Mesenchymal stem cell (in vitro differentiated cells and primary cell): Measurements from ENCODE around the gene ID3.
A peak's percentile ranks its signal among the peaks of the same experiment; 100 is the strongest.

Experiments
- DNase-seq: peaks from one replicate; pipeline ENCODE4 v3.0.0-alpha.2; 2013
- H2AFZ ChIP-seq: one replicate; pipeline ENCODE4 v1.6.1; 2013; ENCODE audit warnings: low read depth, mild to moderate bottlenecking, control low read depth, inconsistent platforms, low read length, moderate library complexity
- H2AK5ac ChIP-seq: 2 replicates; pipeline ENCODE4 v1.6.1; 2013; ENCODE audit warnings: low read length, moderate library complexity, mild to moderate bottlenecking, inconsistent platforms; ENCODE audit not compliant: severe bottlenecking
- H2BK120ac ChIP-seq: one replicate; pipeline ENCODE4 v1.6.1; 2013; ENCODE audit warnings: low read depth, mild to moderate bottlenecking, inconsistent platforms, low read length, moderate library complexity
- H2BK12ac ChIP-seq, 2 experiments: one replicate each; pipeline ENCODE4 v1.6.1; 2013; ENCODE audit warnings: inconsistent platforms in 2 of 2, low read length in 2 of 2, mild to moderate bottlenecking in 2 of 2, moderate library complexity in 2 of 2, control low read depth in 1 of 2
- H2BK15ac ChIP-seq: one replicate; pipeline ENCODE4 v1.6.1; 2013; ENCODE audit warnings: mild to moderate bottlenecking, low read depth, inconsistent platforms; ENCODE audit not compliant: poor library complexity, severe bottlenecking
- H2BK5ac ChIP-seq: 2 replicates; pipeline ENCODE4 v1.6.1; 2013; ENCODE audit warnings: low read depth, mild to moderate bottlenecking, low read length, control low read depth, inconsistent platforms; ENCODE audit not compliant: poor library complexity, severe bottlenecking
- H3K14ac ChIP-seq, 2 experiments: one replicate each; pipeline ENCODE4 v1.6.1; 2013; ENCODE audit warnings: inconsistent platforms in 2 of 2, low read length in 2 of 2, control low read depth in 1 of 2, mild to moderate bottlenecking in 1 of 2, moderate library complexity in 1 of 2
- H3K18ac ChIP-seq, 2 experiments: one replicate each; pipeline ENCODE4 v1.6.1; 2013; ENCODE audit warnings: inconsistent platforms in 2 of 2, low read length in 2 of 2, control low read depth in 1 of 2, low read depth in 1 of 2, mild to moderate bottlenecking in 1 of 2
- H3K23ac ChIP-seq, 2 experiments: one replicate each; pipeline ENCODE4 v1.6.1; 2013; ENCODE audit warnings: inconsistent platforms in 2 of 2, low read length in 2 of 2, mild to moderate bottlenecking in 2 of 2, moderate library complexity in 2 of 2, control low read depth in 1 of 2
- H3K27ac ChIP-seq: 2 replicates; pipeline ENCODE4 v1.5.1; 2013; ENCODE audit warnings: mild to moderate bottlenecking, moderate library complexity, low read length, control low read depth, inconsistent platforms; ENCODE audit not compliant: poor library complexity, severe bottlenecking
- H3K27me3 ChIP-seq, 2 experiments: 2 replicates each; pipeline versions ENCODE4 v1.6.1 to v1.7.0; 2013; ENCODE audit warnings: low read length in 2 of 2, mild to moderate bottlenecking in 2 of 2, moderate library complexity in 2 of 2, control low read depth in 1 of 2, inconsistent platforms in 1 of 2; ENCODE audit not compliant: control insufficient read depth in 1 of 2, insufficient read depth in 1 of 2
- H3K36me3 ChIP-seq, 2 experiments: 2 replicates each; pipeline versions ENCODE4 v1.6.1 to v1.7.0; 2013; ENCODE audit warnings: low read length in 2 of 2, control low read depth in 1 of 2, inconsistent platforms in 1 of 2, low read depth in 1 of 2, mild to moderate bottlenecking in 1 of 2; ENCODE audit not compliant: insufficient read depth in 2 of 2, control insufficient read depth in 1 of 2
- H3K4ac ChIP-seq, 2 experiments: one replicate each; pipeline ENCODE4 v1.6.1; 2013; ENCODE audit warnings: inconsistent platforms in 2 of 2, low read length in 2 of 2, mild to moderate bottlenecking in 2 of 2, moderate library complexity in 2 of 2, control low read depth in 1 of 2, low read depth in 1 of 2
- H3K4me1 ChIP-seq: 2 replicates; pipeline ENCODE4 v1.6.1; 2013; ENCODE audit warnings: low read depth, low read length, control low read depth; ENCODE audit not compliant: control insufficient read depth, insufficient read depth
- H3K4me2 ChIP-seq: 2 replicates; pipeline ENCODE4 v1.6.1; 2013; ENCODE audit warnings: low read length, mild to moderate bottlenecking, inconsistent platforms; ENCODE audit not compliant: poor library complexity, severe bottlenecking
- H3K4me3 ChIP-seq, 2 experiments: 2 replicates each; pipeline versions ENCODE4 v1.5.1 to v1.7.0; 2013; ENCODE audit warnings: low read length in 2 of 2, mild to moderate bottlenecking in 2 of 2, control low read depth in 1 of 2, low read depth in 1 of 2; ENCODE audit not compliant: insufficient read depth in 1 of 2
- H3K79me1 ChIP-seq: replicated peaks from 2 replicates; pipeline ENCODE4 v1.6.1; 2013; ENCODE audit warnings: mild to moderate bottlenecking, control low read depth, low read length, inconsistent platforms; ENCODE audit not compliant: poor library complexity, severe bottlenecking
- H3K9ac ChIP-seq: 2 replicates; pipeline ENCODE4 v1.7.0; 2013; ENCODE audit warnings: mild to moderate bottlenecking, low read length, moderate library complexity
- H3K9me3 ChIP-seq: 2 replicates; pipeline ENCODE4 v1.7.0; 2013; ENCODE audit warnings: mild to moderate bottlenecking, low read length; ENCODE audit not compliant: control insufficient read depth
- H4K8ac ChIP-seq: one replicate; pipeline ENCODE4 v1.6.1; 2013; ENCODE audit warnings: inconsistent platforms, mild to moderate bottlenecking, low read length, moderate library complexity
- H4K91ac ChIP-seq: one replicate; pipeline ENCODE4 v1.6.1; 2013; ENCODE audit warnings: mild to moderate bottlenecking, low read length, inconsistent platforms
- WGBS: methylation state at CpG from one replicate; pipeline ENCODE4 v1.1.7; 2013; ENCODE audit warnings: mixed read lengths; 5-methylcytosine and 5-hydroxymethylcytosine counted together

Gene ID3

DNA sequence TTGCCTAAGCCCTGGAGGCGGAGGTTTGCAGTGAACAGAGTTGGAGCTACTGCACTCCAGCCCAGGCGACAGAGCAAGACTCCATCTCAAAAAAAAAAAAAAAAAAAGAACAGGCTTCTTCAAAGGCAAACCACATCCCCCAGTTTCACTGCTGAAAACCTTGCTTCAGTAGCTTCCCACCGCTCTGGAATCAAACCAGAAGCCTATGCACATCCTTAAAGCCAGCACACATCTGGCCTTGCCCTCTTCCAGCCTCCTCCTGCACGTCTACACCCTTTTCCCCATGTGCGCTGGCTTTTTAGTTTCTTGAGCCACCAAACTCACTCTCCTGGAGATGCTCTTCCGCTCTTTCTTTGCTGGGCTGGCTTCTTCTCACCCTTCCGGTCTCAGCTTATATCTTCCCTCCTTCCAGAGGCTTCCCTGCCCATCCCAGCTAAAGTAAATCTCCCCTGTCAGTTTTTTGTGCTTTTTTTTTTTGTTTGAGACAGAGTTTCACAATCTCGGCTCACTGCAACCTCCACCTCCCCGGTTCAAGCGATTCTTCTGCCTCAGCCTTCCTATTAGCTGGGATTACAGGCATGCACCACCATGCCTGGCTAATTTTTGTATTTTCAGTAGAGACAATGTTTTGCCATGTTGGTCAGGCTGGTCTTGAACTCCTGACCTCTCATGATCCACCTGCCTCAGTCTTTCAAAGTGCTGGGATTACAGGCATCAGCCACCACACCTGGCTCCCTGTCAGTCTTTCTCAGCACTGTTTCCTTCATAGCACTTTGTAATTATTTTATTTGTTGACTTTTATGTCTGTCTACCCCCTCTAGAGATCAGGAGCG, 42.0 kb upstream of the ID3 start:
- DNase-seq, result no peak
- H3K27me3 ChIP-seq, result peaks cover 3 to 8% of the 10 kb centered on the region in 2 experiments
- no peak overlapping the region for H2BK15ac ChIP-seq
- no peaks in the 10 kb centered on the region for H3K36me3 ChIP-seq
- no peak overlapping the region for H3K27ac ChIP-seq
- no peak overlapping the region for H2BK120ac ChIP-seq
- H2AFZ ChIP-seq, result no peak overlapping the region
- H3K4me1 ChIP-seq, result peaks cover 6% of the 10 kb centered on the region
- H3K23ac ChIP-seq, result no peak overlapping the region
- no peak overlapping the region for H3K9ac ChIP-seq
- 83% methylated on average over 11 of the region's 11 CpGs for WGBS
- H2BK5ac ChIP-seq, result no peak overlapping the region
- no peak overlapping the region for H3K4ac ChIP-seq
- H3K4me3 ChIP-seq, result no peak overlapping the region
- H4K91ac ChIP-seq, result peak overlapping the region; percentile 47
- H2AK5ac ChIP-seq, result no peak overlapping the region
- no peaks in the 10 kb centered on the region for H3K9me3 ChIP-seq
- H4K8ac ChIP-seq, result no peak overlapping the region
- no peaks in the 10 kb centered on the region for H3K79me1 ChIP-seq
- H3K4me2 ChIP-seq, result no peak overlapping the region
- peak overlapping the region in 1 of 2 experiments; percentile 68 for H2BK12ac ChIP-seq
- H3K14ac ChIP-seq, result no peak overlapping the region
- peak overlapping the region; percentile 30 to 93 for H3K18ac ChIP-seq

DNA sequence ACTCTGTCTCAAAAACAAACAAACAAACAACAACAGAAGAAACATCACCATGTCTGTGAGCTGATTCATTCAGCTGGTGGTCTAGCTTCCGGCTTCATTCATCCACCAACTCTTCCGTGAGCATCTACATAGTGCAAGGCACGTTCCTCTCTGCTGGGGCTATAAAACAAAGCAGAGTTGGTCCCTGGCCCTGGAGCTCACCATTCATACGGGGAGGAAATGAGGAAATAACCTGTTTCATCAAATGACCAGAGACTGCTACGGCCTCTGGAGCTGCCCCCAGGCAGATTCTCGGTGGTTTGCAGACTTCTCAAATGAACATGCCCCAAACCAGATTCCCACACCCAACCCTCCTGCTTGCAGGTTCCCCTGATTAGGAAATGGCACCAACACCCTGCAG, 41.0 kb upstream of the ID3 start:
- Histone ChIP-seq H3K9ac (no peak overlapping the region), H3K14ac (no peak overlapping the region), H3K23ac (no peak overlapping the region), H3K4me3 (no peak overlapping the region), H2AK5ac (no peak overlapping the region), H3K4ac (peak overlapping the region in 1 of 2 experiments; percentile 34), H4K91ac (peak overlapping the region; percentile 73), H3K36me3 (no peaks in the 10 kb centered on the region), H2BK5ac (no peak overlapping the region), H3K27me3 (peaks cover 3 to 8% of the 10 kb centered on the region in 2 experiments), H3K9me3 (no peaks in the 10 kb centered on the region), H2BK15ac (no peak overlapping the region), H4K8ac (no peak overlapping the region), H2BK12ac (no peak overlapping the region), H3K4me2 (no peak overlapping the region), H3K27ac (no peak overlapping the region), H3K18ac (peak overlapping the region in 1 of 2 experiments; percentile 37), H3K4me1 (peaks cover 6% of the 10 kb centered on the region), H2AFZ (no peak overlapping the region), H2BK120ac (no peak overlapping the region), H3K79me1 (no peaks in the 10 kb centered on the region)
- no peak for DNase-seq
- 69% methylated on average over 6 of the region's 6 CpGs for WGBS

- H3K18ac ChIP-seq, result peak overlapping the region; percentile 52 to 71
- H3K14ac ChIP-seq, result no peak overlapping the region
- H2BK12ac ChIP-seq, result no peak overlapping the region
- WGBS, result 52% methylated on average over 1 of the region's 1 CpG
- no peaks in the 10 kb centered on the region for H3K36me3 ChIP-seq
- no peak overlapping the region for H3K9ac ChIP-seq
- no peak overlapping the region for H3K27ac ChIP-seq
- no peak overlapping the region for H4K91ac ChIP-seq
- no peak overlapping the region for H2AFZ ChIP-seq
- H2AK5ac ChIP-seq, result no peak overlapping the region
- no peak overlapping the region for H3K4me2 ChIP-seq
- H3K27me3 ChIP-seq, result peaks cover 3 to 8% of the 10 kb centered on the region in 2 experiments
- no peak overlapping the region for H3K23ac ChIP-seq
- H2BK120ac ChIP-seq, result no peak overlapping the region
- DNase-seq, result no peak
- H4K8ac ChIP-seq, result no peak overlapping the region
- no peak overlapping the region for H2BK15ac ChIP-seq
- no peak overlapping the region for H3K4ac ChIP-seq
- no peaks in the 10 kb centered on the region for H3K79me1 ChIP-seq
- no peak overlapping the region for H3K4me3 ChIP-seq
- no peaks in the 10 kb centered on the region for H3K9me3 ChIP-seq
- no peak overlapping the region for H2BK5ac ChIP-seq
- H3K4me1 ChIP-seq, result peaks cover 11% of the 10 kb centered on the region
These were observed 39.8 kb upstream of the ID3 start for GRCh38 chr1:23599125-23599524.

GRCh38 chr1:23598424-23598823, 39.1 kb upstream of the ID3 start:
- peaks cover 3 to 8% of the 10 kb centered on the region in 2 experiments for H3K27me3 ChIP-seq
- peak overlapping the region in 1 of 2 experiments; percentile 57 for H3K4ac ChIP-seq
- H2BK5ac ChIP-seq, result no peak overlapping the region
- H2AK5ac ChIP-seq, result no peak overlapping the region
- 28% methylated on average over 8 of the region's 8 CpGs for WGBS
- peak overlapping the region in 1 of 2 experiments; percentile 79 for H3K14ac ChIP-seq
- no peak for DNase-seq
- H3K9me3 ChIP-seq, result no peaks in the 10 kb centered on the region
- H3K18ac ChIP-seq, result peak overlapping the region; percentile 71 to 90
- peak overlapping the region; percentile 83 for H4K91ac ChIP-seq
- no peak overlapping the region for H3K27ac ChIP-seq
- peak overlapping the region in 1 of 2 experiments; percentile 59 for H2BK12ac ChIP-seq
- peaks cover 15% of the 10 kb centered on the region for H3K4me1 ChIP-seq
- H2BK15ac ChIP-seq, result no peak overlapping the region
- no peak overlapping the region for H3K4me2 ChIP-seq
- no peak overlapping the region for H3K23ac ChIP-seq
- H3K9ac ChIP-seq, result no peak overlapping the region
- peak overlapping the region; percentile 86 for H4K8ac ChIP-seq
- no peak overlapping the region for H2BK120ac ChIP-seq
- H3K4me3 ChIP-seq, result no peak overlapping the region
- H3K79me1 ChIP-seq, result no peaks in the 10 kb centered on the region
- no peaks in the 10 kb centered on the region for H3K36me3 ChIP-seq
- H2AFZ ChIP-seq, result no peak overlapping the region
